Panc1 (cell line): Measurements from ENCODE around the gene CTBP1.

Source experiments
- CTCF ChIP-seq: fragments of 450-650 bp; IDR thresholded peaks from 2 replicates; pipeline ENCODE4 v1.5.1; 2017; ENCODE audit warnings: mild to moderate bottlenecking
- POLR2AphosphoS5 ChIP-seq: IDR thresholded peaks from 2 replicates; pipeline ENCODE4 v1.6.1; 2012; ENCODE audit warnings: mild to moderate bottlenecking, low read depth, low read length, moderate library complexity

DNA sequence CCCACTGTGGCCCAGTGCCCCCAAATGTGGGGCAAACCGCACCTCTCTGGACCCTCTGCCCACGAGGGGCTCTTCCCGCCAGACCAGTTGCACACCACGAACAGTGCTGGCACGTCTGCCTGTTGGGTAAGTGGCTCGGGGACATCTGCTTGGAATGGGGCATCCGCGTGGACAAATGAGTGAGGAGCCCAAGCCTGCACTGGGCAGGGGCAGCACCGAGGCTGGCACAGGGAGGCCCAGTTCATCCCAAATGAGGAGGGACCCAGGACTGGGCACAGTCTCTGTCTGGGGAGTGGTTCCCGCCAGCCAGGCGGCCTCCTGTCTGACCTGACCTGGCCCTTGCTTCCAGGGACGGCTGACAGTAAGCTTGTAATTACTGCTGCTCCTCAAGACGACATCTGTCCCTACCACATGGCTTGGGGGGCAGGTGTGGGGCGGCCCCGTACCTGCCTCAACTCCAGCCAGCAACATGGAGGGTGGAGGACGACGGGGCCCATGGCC, 79.7 kb downstream of the CTBP1 start:
- TF ChIP-seq CTCF (no peak), POLR2AphosphoS5 (no peak)
